HCT116 (cell line): ENCODE measurements around the gene GAREM2.
A peak's percentile ranks its signal among the peaks of the same experiment; 100 is the strongest.

Experiments used
- CTCF ChIP-seq, 3 experiments: fragments of 200-600 bp in 1 of 3; sonication (generic) in 1 of 3; IDR thresholded peaks in 2 of 3; conservative IDR thresholded peaks in 1 of 3; 2 replicates each; pipeline ENCODE4 v1.5.1; 2012 to 2017; ENCODE audit warnings: low read depth in 2 of 3, low read length in 2 of 3, antibody characterized with exemption in 1 of 3, borderline replicate concordance in 1 of 3, control low read depth in 1 of 3, mild to moderate bottlenecking in 1 of 3, mixed read lengths in 1 of 3, mixed run types in 1 of 3, moderate library complexity in 1 of 3; ENCODE audit not compliant: insufficient read depth in 1 of 3
- EZH2phosphoT487 ChIP-seq: fragments of 200-600 bp; IDR thresholded peaks from 2 replicates; pipeline ENCODE4 v1.6.1; 2018; ENCODE audit warnings: antibody characterized with exemption, borderline replicate concordance
- SIN3A ChIP-seq: IDR thresholded peaks from 2 replicates; pipeline ENCODE4 v1.6.1; 2012; ENCODE audit warnings: low read depth
- SP1 ChIP-seq: IDR thresholded peaks from 2 replicates; pipeline ENCODE4 v1.6.1; 2012; ENCODE audit warnings: low read depth
- SRF ChIP-seq: IDR thresholded peaks from 2 replicates; pipeline ENCODE4 v1.6.1; 2012; ENCODE audit warnings: low read depth
- ZFX ChIP-seq: fragments of 450-650 bp; IDR thresholded peaks from 2 replicates; pipeline ENCODE4 v1.6.1; 2017

GRCh38 chr2:26235089-26235488 lies 62.2 kb downstream of the GAREM2 start:
- TF ChIP-seq CTCF (IDR thresholded peaks at IDR 0.05 in 2 of 3, conservative IDR thresholded peaks at IDR 0.05 in 1 of 3; ENCODE audit: borderline replicate concordance in 1 of 3, insufficient read depth in 1 of 3, low read depth in 2 of 3, low read length in 2 of 3) (peak; percentile 29 to 40 (median 39); a peak in 5 of 6 replicates), ZFX (no peak), SP1 (no peak), SIN3A (no peak), EZH2phosphoT487 (no peak), SRF (no peak)
